ENCODE data around the gene RAF1. TPM values are rescaled to one million over a fixed set of nuclear protein-coding genes. Genes with fewer than 3 reads are reported as not detected.

RAF1 gene
- total RNA-seq, 2 experiments from 2014 or later = 71.1 to 74.9 TPM

DNA sequence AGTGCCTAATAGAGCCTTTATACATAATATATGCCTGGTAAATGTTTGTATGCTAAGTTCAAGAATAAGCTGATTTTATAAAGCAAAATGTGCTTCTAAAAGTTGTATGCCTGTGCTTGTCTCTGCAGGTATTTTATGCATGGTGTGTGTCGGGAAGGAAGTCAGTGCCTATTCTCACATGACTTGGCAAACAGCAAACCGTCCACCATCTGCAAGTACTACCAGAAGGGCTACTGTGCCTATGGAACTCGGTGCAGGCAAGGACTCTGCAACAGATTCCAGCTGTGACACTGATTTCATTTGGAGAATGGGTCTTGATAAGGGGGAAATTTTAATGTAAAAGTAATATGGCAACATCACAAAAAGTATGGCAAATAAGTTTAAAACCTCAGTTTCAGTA is 95.2 kb downstream of the RAF1 start:
- CTCF ChIA-PET = interaction anchor here (1.0 to 2.3 kb wide), 3 partner anchors 14 to 33 kb away, joined by 3 to 9 read pairs (median 3); no protein-coding TSS in a partner anchor
- no peak overlapping the region for H3K4me3 Mint-ChIP-seq
- POLR2A ChIA-PET = interaction anchor here (0.6 kb wide), 1 partner anchor 46 kb away, joined by 3 read pairs; no protein-coding TSS in a partner anchor
- intact Hi-C loops (cut with micrococcal nuclease) = no loop called here
- ATAC-seq (no peak), DNase-seq (no peak)
- TF ChIP-seq, protein P1, sequence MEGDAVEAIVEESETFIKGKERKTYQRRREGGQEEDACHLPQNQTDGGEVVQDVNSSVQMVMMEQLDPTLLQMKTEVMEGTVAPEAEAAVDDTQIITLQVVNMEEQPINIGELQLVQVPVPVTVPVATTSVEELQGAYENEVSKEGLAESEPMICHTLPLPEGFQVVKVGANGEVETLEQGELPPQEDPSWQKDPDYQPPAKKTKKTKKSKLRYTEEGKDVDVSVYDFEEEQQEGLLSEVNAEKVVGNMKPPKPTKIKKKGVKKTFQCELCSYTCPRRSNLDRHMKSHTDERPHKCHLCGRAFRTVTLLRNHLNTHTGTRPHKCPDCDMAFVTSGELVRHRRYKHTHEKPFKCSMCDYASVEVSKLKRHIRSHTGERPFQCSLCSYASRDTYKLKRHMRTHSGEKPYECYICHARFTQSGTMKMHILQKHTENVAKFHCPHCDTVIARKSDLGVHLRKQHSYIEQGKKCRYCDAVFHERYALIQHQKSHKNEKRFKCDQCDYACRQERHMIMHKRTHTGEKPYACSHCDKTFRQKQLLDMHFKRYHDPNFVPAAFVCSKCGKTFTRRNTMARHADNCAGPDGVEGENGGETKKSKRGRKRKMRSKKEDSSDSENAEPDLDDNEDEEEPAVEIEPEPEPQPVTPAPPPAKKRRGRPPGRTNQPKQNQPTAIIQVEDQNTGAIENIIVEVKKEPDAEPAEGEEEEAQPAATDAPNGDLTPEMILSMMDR (IDR thresholded peaks at IDR 0.05) = no peak
- peaks cover 24% of the 10 kb centered on the region for H3K4me1 Mint-ChIP-seq (ENCODE audit: low read depth)
- peaks cover 57% of the 10 kb centered on the region for H3K36me3 Mint-ChIP-seq (ENCODE audit: low read depth)
- H3K27me3 Mint-ChIP-seq = no peaks in the 10 kb centered on the region
- no peak overlapping the region for H3K27ac Mint-ChIP-seq
- H3K9me3 Mint-ChIP-seq = peaks cover 13% of the 10 kb centered on the region

DNA sequence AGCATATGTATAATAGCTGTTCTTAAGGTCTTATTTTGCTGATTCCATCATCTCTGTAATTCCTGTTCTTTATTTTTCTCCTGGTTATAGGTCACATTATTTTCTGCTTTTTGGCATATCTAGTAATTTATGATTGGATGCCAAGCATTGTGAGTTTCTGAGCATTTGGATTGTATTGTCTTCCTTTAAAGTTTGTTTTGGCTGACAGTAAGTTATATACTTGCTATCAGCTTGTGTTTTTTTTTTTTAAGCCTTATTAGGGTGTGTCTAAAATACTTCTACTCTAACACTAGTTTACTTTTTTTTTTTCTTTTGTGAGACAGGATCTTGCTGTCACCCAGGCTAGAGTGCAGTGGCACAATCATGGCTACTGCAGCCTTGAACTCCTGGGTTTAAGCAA is 96.9 kb downstream of the RAF1 start:
- no peak overlapping the region for H3K4me3 Mint-ChIP-seq
- ATAC-seq (no peak), DNase-seq (no peak)
- peaks cover 33% of the 10 kb centered on the region for H3K4me1 Mint-ChIP-seq (ENCODE audit: low read depth)
- ChIA-PET CTCF (interaction anchor here (2.3 kb wide), 1 partner anchor 34 kb away, joined by 9 read pairs; no protein-coding TSS in a partner anchor), POLR2A (interaction anchor here (0.5 to 1.3 kb wide), 2 partner anchors 9 to 29 kb away, joined by 3 read pairs; no protein-coding TSS in a partner anchor)
- intact Hi-C loops (cut with micrococcal nuclease) = no loop called here
- H3K27ac Mint-ChIP-seq = no peak overlapping the region
- peaks cover 49% of the 10 kb centered on the region for H3K36me3 Mint-ChIP-seq (ENCODE audit: low read depth)
- TF ChIP-seq, protein P1 (IDR thresholded peaks at IDR 0.05) = no peak
- peaks cover 13% of the 10 kb centered on the region for H3K9me3 Mint-ChIP-seq
- H3K27me3 Mint-ChIP-seq = no peaks in the 10 kb centered on the region

DNA sequence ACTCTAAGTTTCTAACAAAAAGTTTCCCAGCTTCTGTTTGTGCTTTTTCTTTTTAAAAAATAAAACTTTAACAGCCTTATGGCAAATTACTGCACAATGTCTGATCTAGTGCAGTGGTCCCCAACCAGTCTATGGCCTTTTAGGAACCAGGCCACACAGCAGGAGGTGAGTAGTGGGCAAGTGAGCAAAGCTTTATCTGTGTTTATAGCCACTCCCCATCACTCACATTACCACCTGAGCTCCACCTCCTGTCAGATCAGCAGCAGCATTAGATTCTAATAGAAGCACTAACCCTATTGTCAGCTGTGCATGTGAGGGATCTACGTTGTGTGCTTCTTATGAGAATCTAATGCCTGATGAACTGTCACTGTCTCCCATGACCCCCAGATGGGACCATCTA is 101.5 kb downstream of the RAF1 start:
- ChIA-PET POLR2A (interaction anchor here (0.9 to 1.3 kb wide), 2 partner anchors 8 to 102 kb away, joined by 3 read pairs; partner anchors contain the start of gene RAF1), CTCF (interaction anchor here (0.9 to 1.2 kb wide), 2 partner anchors 8 to 32 kb away, joined by 4 read pairs; no protein-coding TSS in a partner anchor)
- intact Hi-C loops (cut with micrococcal nuclease) = no loop called here
- Mint-ChIP-seq H3K4me3 (no peak overlapping the region), H3K36me3 (ENCODE audit: low read depth) (peaks cover 27% of the 10 kb centered on the region), H3K9me3 (peaks cover 13% of the 10 kb centered on the region), H3K4me1 (ENCODE audit: low read depth) (peaks cover 65% of the 10 kb centered on the region), H3K27me3 (no peaks in the 10 kb centered on the region), H3K27ac (no peak overlapping the region)
- ATAC-seq = no peak
- TF ChIP-seq, protein P1 (IDR thresholded peaks at IDR 0.05) = no peak
- DNase-seq = no peak

DNA sequence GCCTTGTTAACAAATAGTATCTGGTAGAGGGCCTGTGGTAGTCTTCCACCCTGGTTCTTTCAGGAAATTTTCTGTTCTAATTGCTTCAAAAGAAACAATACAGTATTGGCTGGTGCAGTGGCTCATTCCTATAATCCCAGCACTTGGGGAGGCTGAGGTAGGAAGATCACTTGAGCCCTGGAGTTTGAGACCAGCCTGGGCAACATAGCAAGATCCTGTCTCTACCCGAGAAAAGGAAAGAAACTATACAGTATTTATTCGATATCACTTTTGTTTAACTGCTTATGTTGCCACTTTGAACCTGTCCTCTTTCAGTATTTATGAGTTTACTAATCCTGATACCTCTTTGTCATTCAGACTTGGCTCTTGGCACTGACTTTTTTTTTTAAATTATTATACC is 102.5 kb downstream of the RAF1 start:
- DNase-seq = no peak
- ATAC-seq = no peak
- TF ChIP-seq, protein P1 (IDR thresholded peaks at IDR 0.05) = no peak
- no peak overlapping the region for H3K4me3 Mint-ChIP-seq
- peaks cover 10% of the 10 kb centered on the region for H3K9me3 Mint-ChIP-seq
- H3K4me1 Mint-ChIP-seq (ENCODE audit: low read depth) = peaks cover 62% of the 10 kb centered on the region
- peaks cover 23% of the 10 kb centered on the region for H3K36me3 Mint-ChIP-seq (ENCODE audit: low read depth)
- no peaks in the 10 kb centered on the region for H3K27me3 Mint-ChIP-seq
- H3K27ac Mint-ChIP-seq = peak overlapping the region; percentile 94
- ChIA-PET POLR2A (interaction anchor here (0.6 to 1.0 kb wide), 3 partner anchors 10 to 26 kb away, joined by 3 to 4 read pairs (median 3); no protein-coding TSS in a partner anchor), CTCF (interaction anchor here (1.0 kb wide), 1 partner anchor 17 kb away, joined by 3 read pairs; no protein-coding TSS in a partner anchor)
- intact Hi-C loops (cut with micrococcal nuclease) = no loop called here

DNA sequence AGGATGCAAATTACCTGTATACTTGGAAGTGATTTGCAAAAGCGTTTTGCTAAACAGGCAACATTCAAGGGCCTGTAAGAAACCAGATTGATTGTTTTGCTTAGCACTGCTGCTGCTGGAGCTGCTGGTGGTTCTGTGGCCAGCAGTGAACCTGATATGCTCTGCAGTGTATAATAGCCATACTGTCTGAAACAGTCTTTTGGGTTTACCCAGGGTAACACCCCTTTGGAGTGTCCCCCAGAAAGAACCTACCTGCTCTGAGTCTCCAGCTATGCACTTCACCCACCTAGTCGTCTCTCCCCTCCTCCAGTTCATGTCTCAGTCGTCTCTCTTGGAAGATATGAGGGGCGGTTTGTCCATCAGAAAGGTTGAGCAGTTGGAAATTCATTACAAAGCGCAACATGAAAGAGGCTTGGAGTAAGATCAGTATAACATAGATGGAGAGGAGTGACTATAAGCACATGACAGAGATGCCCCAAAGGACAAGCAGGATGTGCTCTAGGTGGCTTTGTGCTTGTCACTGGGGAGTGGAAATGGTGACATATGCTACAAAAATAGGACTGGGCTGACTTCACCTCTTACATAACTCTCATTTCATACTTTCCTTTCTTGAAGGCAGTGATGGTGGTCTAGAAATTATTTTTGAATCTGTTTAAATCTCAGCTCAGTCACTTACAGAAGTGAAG is 103.3 kb downstream of the RAF1 start:
- ATAC-seq = peak; percentile 65
- TF ChIP-seq, protein P1 (IDR thresholded peaks at IDR 0.05) = no peak

More for the DNA sequence above, 103.3 kb downstream of the RAF1 start:
- peaks cover 61% of the 10 kb centered on the region for H3K4me1 Mint-ChIP-seq (ENCODE audit: low read depth)
- peak overlapping the region; percentile 34 for H3K4me3 Mint-ChIP-seq
- peaks cover 5% of the 10 kb centered on the region for H3K9me3 Mint-ChIP-seq
- H3K36me3 Mint-ChIP-seq (ENCODE audit: low read depth) = peaks cover 15% of the 10 kb centered on the region
- intact Hi-C loops (cut with micrococcal nuclease) = no loop called here
- H3K27me3 Mint-ChIP-seq = peaks cover 3% of the 10 kb centered on the region
- POLR2A ChIA-PET = interaction anchor here (0.6 to 1.0 kb wide), 2 partner anchors 11 to 27 kb away, joined by 3 to 4 read pairs; no protein-coding TSS in a partner anchor
- peak overlapping the region; percentile 94 for H3K27ac Mint-ChIP-seq
- DNase-seq = peak; percentile 56
- CTCF ChIA-PET = interaction anchor here (1.0 kb wide), 1 partner anchor 18 kb away, joined by 3 read pairs; no protein-coding TSS in a partner anchor

All from activated CD8-positive, alpha-beta T cell treated with anti-CD3 and anti-CD28 coated beads for 36 hours (primary cell).